Neutrophil (primary cell): ENCODE data around the gene CBFA2T2.
"Not testable (repeated sequence)": the region's sequence is repeated elsewhere in the genome, so short reads cannot be mapped to it uniquely, and the experiment has no call there.

Experiments used
- H3K27ac ChIP-seq: fragments of 200-600 bp; sonication (generic); 2 replicates; pipeline ENCODE4 v1.5.1; 2016; ENCODE audit warnings: mild to moderate bottlenecking, moderate library complexity
- H3K27me3 ChIP-seq: fragments of 200-600 bp; sonication (generic); 2 replicates; pipeline ENCODE4 v1.6.0; 2016; ENCODE audit warnings: mild to moderate bottlenecking
- H3K36me3 ChIP-seq: fragments of 200-600 bp; sonication (generic); 2 replicates; pipeline ENCODE4 v1.5.1; 2017
- H3K4me1 ChIP-seq, 2 experiments: fragments of 200-600 bp in 1 of 2; sonication (generic) in 1 of 2; 1 replicate in 1 of 2; 2 replicates in 1 of 2; pipeline versions ENCODE4 v1.5.1 to v1.6.1; 2013 to 2016; ENCODE audit warnings: low read depth in 1 of 2, low read length in 1 of 2, mild to moderate bottlenecking in 1 of 2, moderate library complexity in 1 of 2; ENCODE audit not compliant: control insufficient read depth in 1 of 2, insufficient read depth in 1 of 2
- H3K4me3 ChIP-seq, 2 experiments: fragments of 200-600 bp in 1 of 2; sonication (generic) in 1 of 2; 1 replicate in 1 of 2; 2 replicates in 1 of 2; pipeline ENCODE4 v1.5.1; 2013 to 2016; ENCODE audit warnings: low read depth in 1 of 2, low read length in 1 of 2, mild to moderate bottlenecking in 1 of 2, moderate library complexity in 1 of 2
- H3K9me3 ChIP-seq: fragments of 200-600 bp; sonication (generic); 2 replicates; pipeline ENCODE4 v1.5.1; 2016
- TF ChIP-seq, protein P1 (sequence below): fragments of 200-600 bp; sonication (generic); IDR thresholded peaks from 2 replicates; pipeline ENCODE4 v1.5.1; 2016; ENCODE audit warnings: antibody characterized with exemption

The CBFA2T2 gene

GRCh38 chr20:33646191-33646590, 156.3 kb downstream of the CBFA2T2 start:
- H3K4me1 ChIP-seq: no peaks in the 10 kb centered on the region
- no peak overlapping the region for H3K4me3 ChIP-seq
- H3K27ac ChIP-seq: no peak overlapping the region
- H3K27me3 ChIP-seq: no peaks in the 10 kb centered on the region
- TF ChIP-seq, protein P1, sequence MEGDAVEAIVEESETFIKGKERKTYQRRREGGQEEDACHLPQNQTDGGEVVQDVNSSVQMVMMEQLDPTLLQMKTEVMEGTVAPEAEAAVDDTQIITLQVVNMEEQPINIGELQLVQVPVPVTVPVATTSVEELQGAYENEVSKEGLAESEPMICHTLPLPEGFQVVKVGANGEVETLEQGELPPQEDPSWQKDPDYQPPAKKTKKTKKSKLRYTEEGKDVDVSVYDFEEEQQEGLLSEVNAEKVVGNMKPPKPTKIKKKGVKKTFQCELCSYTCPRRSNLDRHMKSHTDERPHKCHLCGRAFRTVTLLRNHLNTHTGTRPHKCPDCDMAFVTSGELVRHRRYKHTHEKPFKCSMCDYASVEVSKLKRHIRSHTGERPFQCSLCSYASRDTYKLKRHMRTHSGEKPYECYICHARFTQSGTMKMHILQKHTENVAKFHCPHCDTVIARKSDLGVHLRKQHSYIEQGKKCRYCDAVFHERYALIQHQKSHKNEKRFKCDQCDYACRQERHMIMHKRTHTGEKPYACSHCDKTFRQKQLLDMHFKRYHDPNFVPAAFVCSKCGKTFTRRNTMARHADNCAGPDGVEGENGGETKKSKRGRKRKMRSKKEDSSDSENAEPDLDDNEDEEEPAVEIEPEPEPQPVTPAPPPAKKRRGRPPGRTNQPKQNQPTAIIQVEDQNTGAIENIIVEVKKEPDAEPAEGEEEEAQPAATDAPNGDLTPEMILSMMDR: no peak
- H3K9me3 ChIP-seq: no peaks in the 10 kb centered on the region
- peaks cover 48% of the 10 kb centered on the region for H3K36me3 ChIP-seq

DNA sequence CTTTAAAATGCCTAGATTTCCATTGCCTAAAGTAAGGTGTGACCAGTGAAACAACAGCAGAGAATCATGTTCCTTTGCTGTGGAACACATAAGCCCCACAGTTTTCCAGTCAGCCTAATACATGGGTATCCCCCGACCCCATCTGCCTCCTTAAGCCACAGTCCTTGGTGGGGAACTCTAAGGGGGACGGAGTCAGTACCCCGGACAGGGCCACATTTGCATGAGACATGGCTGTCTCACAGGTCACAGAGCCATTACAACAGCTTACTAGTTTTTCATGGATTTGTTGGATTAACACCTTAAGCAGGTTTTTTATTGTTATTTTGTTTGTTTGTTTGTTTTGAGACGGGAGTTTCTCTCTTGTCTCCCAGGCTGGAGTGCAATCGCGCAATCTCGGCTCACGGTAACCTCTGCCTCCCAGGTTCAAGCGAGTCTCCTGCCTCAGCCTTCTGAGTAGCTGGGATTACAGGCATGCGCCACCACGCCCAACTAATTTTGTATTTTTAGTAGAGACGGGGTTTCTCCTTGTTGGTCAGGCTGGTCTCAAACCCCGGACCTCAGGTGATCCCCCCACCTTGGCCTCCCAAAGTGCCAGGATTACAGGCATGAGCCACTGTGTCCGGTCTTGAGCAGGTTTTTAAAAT, 157.2 kb downstream of the CBFA2T2 start:
- H3K27ac ChIP-seq, H3K27me3 ChIP-seq: not testable (repeated sequence)
- H3K36me3 ChIP-seq: peaks cover 42% of the 10 kb centered on the region

GRCh38 chr20:33647603-33648395, 157.9 kb downstream of the CBFA2T2 start:
- TF ChIP-seq, protein P1: no peak
- Histone ChIP-seq H3K36me3 (peaks cover 42% of the 10 kb centered on the region), H3K4me1 (no peaks in the 10 kb centered on the region), H3K27me3 (no peaks in the 10 kb centered on the region), H3K4me3 (no peak overlapping the region), H3K27ac (no peak overlapping the region), H3K9me3 (no peaks in the 10 kb centered on the region)

More for the DNA sequence above, 157.2 kb downstream of the CBFA2T2 start:
- H3K9me3 ChIP-seq, H3K4me3 ChIP-seq, H3K4me1 ChIP-seq: not testable (repeated sequence)

DNA sequence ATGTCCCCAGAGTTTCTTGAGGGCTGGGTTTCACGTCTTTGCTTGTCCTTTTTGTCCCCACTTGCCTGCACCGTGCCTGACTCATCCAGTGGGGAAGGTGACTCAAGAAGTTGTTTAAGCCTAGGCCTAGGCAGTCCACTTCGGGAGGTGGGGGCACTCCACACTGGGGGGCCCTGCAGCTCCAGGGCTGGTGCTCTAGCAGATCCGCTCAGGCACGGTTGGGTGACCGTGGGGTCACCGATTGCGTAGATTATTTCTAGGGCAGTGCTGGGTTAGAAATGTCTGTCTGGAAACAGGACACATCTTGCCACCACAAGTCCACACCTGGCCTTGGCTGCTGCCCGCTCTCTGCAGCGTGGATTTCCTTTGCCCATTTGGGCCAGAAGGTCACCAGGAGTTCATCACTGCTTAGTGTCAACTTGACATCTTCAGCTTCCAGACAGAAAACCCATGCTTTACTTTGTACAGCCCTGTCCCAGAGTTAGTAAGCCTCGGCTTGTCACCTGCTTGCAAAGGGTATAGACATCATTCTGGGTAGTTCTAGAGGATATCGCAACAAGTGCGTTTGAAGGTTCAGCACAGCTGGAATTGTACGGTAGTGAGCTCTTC, 158.6 kb downstream of the CBFA2T2 start:
- Histone ChIP-seq H3K27ac (no peak overlapping the region), H3K9me3 (no peaks in the 10 kb centered on the region), H3K27me3 (no peaks in the 10 kb centered on the region), H3K4me3 (no peak overlapping the region), H3K4me1 (no peaks in the 10 kb centered on the region), H3K36me3 (peaks cover 42% of the 10 kb centered on the region)
- TF ChIP-seq, protein P1: no peak

DNA sequence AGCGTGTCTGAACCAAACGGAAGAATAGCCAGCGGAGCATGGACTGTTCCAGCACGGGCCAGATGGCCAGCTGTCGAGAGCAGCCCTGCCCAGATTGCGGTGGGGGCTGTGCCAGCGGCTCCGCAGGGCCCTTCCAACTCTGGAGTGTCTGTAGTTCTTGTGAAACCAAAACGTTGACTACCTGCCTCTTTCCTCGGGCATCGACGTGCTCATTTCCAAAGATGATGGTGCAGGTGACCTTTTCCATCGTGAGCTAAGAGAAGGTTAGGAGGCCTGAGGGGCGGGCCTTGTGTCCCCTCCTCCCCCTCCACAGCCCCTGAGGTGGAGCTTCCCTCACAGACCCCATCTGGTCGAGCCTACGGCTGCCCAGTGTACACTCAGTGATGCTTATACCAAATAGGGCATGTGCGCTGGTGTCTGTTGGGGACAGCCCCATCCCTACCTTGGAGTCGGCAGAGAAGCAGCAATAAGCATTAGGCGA, 159.3 kb downstream of the CBFA2T2 start:
- TF ChIP-seq, protein P1: no peak
- Histone ChIP-seq H3K4me3 (no peak overlapping the region), H3K27me3 (no peaks in the 10 kb centered on the region), H3K27ac (no peak overlapping the region), H3K9me3 (no peaks in the 10 kb centered on the region), H3K36me3 (peaks cover 39% of the 10 kb centered on the region), H3K4me1 (no peaks in the 10 kb centered on the region)
